Sigmoid colon (tissue), 4 donors: ENCODE results near the gene SLC5A5.

Experiments used
- POLR2A ChIP-seq, 2 donors: fragments of 450-650 bp; IDR thresholded peaks; one replicate each; pipeline ENCODE4 v1.6.1; 2016; ENCODE audit warnings: antibody characterized with exemption in 2 of 2, mild to moderate bottlenecking in 2 of 2, moderate library complexity in 2 of 2
- POLR2AphosphoS5 ChIP-seq, 4 donors: sonication (generic); formaldehyde crosslinking; IDR thresholded peaks; one replicate each; pipeline ENCODE4 v1.6.1; 2017; ENCODE audit warnings: antibody characterized with exemption in 4 of 4
- TF ChIP-seq, protein P1 (sequence below), 4 experiments: fragments of 450-650 bp in 3 of 4; fragments of 200-600 bp in 1 of 4; IDR thresholded peaks; one replicate each; pipeline ENCODE4 v1.5.1; 2016 to 2019; ENCODE audit warnings: antibody characterized with exemption in 4 of 4, mild to moderate bottlenecking in 3 of 4, moderate library complexity in 2 of 4

DNA sequence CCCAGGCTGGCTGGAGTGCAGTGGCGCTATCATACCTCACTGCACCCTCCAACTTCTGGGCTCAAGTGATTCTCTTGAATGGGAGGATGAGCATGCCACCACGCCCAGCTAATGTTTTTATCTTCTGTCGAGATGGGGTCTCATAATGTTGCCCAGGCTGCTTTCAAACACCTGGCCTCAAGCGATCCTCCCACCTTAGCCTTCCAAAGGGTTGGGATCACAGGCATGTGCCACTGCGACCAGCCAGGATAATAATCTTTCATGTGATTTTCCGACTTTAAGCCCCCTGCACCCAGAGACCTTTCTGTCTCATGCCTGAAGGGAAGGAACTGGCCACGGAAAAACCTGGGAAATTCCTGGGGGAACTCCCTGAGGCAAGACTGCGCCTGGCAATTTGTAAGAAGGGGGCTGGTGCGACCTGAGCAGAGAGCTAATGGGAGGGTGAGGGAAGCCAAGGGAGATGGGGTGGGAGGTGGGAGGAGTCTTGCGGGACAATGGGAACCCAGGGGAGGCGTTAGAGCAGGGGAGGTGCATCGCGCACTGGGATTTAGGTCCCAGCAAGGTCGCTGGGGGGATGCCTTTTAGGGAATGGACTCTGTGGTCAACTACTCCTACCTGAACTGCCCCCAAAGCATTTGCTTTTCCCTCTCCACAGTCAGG, 59.9 kb downstream of the SLC5A5 start:
- TF ChIP-seq POLR2A (IDR thresholded peaks at IDR 0.05) (no peak), POLR2AphosphoS5 (IDR thresholded peaks at IDR 0.05) (no peak)
- TF ChIP-seq, protein P1, sequence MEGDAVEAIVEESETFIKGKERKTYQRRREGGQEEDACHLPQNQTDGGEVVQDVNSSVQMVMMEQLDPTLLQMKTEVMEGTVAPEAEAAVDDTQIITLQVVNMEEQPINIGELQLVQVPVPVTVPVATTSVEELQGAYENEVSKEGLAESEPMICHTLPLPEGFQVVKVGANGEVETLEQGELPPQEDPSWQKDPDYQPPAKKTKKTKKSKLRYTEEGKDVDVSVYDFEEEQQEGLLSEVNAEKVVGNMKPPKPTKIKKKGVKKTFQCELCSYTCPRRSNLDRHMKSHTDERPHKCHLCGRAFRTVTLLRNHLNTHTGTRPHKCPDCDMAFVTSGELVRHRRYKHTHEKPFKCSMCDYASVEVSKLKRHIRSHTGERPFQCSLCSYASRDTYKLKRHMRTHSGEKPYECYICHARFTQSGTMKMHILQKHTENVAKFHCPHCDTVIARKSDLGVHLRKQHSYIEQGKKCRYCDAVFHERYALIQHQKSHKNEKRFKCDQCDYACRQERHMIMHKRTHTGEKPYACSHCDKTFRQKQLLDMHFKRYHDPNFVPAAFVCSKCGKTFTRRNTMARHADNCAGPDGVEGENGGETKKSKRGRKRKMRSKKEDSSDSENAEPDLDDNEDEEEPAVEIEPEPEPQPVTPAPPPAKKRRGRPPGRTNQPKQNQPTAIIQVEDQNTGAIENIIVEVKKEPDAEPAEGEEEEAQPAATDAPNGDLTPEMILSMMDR (IDR thresholded peaks at IDR 0.05) = no peak
